GM21526 (cell line): ENCODE data around the gene CNTNAP4.

ENCODE experiments used
- ATAC-seq: cut with Tn5 transposase; IDR thresholded peaks from one replicate; pipeline ENCODE4 v1.9.1; 2021; ENCODE audit warnings: moderate library complexity; ENCODE audit not compliant: unreplicated experiment, low FRiP score

The CNTNAP4 gene

DNA sequence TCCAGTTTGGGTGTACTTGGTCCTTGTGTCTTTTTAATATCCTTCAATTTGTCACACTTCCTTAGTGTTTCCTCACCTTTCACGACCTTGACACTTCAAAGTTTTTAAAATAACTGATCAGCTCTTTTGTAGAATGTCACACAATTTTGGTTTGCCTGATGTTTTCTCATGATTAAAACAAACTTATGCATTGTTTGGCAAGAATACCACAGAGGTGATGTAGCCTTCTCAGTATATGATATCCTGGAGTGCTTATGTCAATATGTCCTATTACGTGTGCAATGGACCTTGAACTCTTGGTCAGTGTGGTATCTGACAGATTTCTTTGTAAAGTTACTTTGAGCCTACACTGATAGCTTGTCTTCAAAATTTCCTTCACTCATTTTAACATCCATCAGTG, 297.4 kb downstream of the CNTNAP4 start:
- ATAC-seq = no peak

DNA sequence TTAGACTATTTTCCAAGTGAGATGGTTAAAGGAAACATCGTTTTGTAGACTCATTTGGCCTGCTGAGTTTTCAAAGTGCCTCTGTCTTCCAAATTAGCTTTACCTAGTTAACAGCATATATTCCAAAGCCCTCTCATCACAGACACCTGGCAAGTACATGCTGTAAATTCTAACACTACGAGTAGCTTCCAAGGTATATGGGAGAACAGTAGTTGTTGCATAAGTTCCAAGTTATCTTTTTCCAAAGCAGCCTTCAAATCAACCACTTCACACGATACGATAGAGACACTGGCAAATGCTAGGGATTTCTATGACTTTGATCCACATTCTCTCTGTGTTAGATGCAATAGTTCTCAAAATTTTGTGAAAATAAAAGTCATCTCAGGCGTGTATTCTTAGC, 299.3 kb downstream of the CNTNAP4 start:
- no peak for ATAC-seq

DNA sequence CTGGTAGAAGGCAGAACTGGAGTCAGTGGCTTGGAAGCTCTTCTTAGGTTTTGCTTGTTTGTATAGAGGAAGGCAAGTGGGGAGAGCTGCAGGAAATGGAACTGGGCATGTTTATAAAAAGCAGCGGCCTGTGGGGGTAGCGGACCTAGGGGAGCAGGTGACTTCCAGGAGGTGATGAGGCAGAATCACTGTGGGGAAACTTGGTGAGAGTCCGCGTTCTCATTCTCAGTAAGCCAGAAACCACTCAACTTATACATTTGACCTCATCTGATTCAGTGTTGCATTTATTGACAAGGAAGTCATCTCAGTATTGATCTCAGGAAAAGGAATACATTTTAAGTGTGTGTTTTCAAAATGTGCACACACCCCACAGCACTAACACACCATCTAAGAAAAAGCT, 299.8 kb downstream of the CNTNAP4 start:
- ATAC-seq = peak; percentile 88

DNA sequence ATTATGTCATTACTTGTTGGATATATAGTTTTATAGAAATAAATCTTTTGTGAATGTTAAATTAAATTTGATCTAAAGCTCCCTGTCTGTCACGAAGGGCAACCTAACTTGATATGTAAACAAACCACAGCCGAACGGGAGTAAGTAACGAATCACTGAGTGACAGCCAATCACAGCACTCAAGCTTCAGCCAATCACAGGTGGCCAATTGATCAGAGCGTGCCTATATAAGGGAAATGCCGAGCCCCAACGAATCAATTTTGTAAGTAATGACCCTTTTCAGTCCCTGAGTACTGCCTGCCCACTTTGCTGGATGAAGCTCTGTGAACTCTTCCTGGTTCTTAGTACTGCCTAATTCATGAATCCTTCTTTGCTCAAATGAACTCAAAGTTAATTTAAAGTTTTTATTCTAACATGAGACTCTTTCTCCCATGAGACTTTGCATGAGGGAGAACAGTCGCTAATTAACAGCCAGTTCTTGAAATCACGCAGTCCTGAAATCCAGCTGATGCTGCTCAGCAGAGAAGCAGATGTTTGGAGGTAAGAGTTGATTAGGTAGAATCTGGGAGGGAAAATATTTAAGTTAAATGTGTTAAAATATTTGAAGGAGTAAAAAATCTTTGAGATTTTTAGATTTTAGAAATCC, 302.2 kb downstream of the CNTNAP4 start:
- no peak for ATAC-seq

DNA sequence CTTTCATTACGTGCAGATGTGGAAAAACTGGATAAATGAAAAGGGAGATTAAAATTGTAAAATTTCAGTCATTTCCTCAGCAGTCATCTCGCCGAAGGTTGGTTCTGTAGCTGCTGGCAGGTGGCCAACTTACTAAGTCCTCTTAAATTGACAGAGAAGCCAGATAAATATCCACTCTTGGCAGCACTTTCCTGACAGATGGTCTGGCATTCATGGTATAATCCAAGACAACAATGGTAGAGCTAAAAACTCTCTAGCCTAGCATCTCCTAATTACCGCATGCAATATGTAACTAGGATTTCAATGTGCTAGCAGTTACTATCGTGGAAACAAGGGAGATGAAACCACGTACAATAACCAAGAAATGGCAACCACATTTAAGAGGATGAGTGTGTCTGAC, 306.3 kb downstream of the CNTNAP4 start:
- ATAC-seq = no peak

DNA sequence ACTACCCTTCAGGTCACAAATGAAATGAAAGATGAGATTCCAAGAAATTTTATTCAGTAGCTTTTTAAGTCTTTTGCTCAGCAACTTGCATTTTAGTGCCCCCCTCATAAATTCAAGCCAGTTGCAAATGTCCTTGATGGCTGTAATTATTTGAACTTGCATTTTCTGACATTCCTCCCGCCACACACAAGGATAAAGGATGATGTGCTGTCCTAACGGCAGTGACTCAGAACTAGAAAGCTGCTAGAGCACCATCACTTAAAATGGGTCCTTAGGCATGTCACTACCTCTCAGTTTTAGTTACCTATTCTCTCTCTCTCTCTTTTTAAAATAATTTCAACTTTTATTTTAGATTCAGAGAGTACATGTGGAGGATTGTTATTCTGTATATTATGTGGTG, 306.7 kb downstream of the CNTNAP4 start:
- ATAC-seq = no peak

DNA sequence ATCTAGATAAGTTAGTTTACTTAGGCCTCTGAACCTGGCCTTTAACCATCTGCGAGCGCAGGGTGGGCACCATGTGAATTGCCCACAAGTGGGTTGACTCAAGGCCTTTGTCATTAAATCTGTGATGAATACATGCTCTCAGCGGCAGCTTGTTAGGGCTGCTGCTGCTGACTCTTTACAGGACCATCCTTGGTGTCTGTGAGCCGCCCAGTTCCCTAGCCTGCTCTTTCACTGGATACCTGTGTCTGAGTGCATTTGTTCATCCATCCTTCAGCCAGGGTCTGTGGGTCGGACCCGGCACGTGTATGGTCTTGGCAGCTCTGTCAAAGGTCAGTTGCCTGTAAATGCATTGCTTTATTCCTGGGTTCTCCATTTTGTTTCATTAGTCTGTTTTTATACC, 321.3 kb downstream of the CNTNAP4 start:
- no peak for ATAC-seq

DNA sequence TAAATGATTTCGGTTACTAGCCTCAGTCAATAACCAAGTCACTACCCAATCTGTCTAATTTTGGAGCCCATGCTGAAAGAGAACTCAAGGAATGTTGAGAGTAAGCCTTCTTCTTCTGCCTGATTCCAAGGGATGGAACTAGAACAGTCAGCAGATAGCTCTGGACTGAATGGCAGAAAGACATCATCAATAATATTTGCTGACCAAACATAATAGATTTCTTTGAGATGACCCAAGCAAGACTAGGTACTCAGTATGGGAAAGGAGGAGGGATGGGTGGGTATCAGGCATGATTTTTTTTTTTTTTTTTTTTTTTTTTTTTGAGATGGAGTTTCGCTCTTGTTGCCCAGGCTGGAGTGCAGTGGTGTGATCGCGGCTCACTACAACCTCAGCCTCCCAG, 330.1 kb downstream of the CNTNAP4 start:
- ATAC-seq = no peak
